Gastroesophageal sphincter (tissue), 3 donors: ENCODE data around the gene CMIP.

Experiments
- EP300 ChIP-seq: sonication (generic); formaldehyde crosslinking; IDR thresholded peaks from one replicate; pipeline ENCODE4 v1.6.1; 2017; ENCODE audit warnings: antibody characterized with exemption, mild to moderate bottlenecking
- POLR2A ChIP-seq, 2 donors: fragments of 450-650 bp; IDR thresholded peaks; one replicate each; pipeline ENCODE4 v1.6.1; 2017; ENCODE audit warnings: antibody characterized with exemption in 2 of 2, mild to moderate bottlenecking in 2 of 2, moderate library complexity in 1 of 2
- POLR2AphosphoS5 ChIP-seq: sonication (generic); formaldehyde crosslinking; IDR thresholded peaks from one replicate; pipeline ENCODE4 v1.6.1; 2017; ENCODE audit warnings: antibody characterized with exemption
- TF ChIP-seq, protein P1 (sequence below), 4 experiments: fragments of 200-600 bp in 2 of 4; fragments of 450-650 bp in 2 of 4; sonication (generic) in 1 of 4; IDR thresholded peaks; one replicate each; pipeline ENCODE4 v1.5.1; 2017 to 2019; ENCODE audit warnings: antibody characterized with exemption in 4 of 4, mild to moderate bottlenecking in 2 of 4, moderate library complexity in 2 of 4

DNA sequence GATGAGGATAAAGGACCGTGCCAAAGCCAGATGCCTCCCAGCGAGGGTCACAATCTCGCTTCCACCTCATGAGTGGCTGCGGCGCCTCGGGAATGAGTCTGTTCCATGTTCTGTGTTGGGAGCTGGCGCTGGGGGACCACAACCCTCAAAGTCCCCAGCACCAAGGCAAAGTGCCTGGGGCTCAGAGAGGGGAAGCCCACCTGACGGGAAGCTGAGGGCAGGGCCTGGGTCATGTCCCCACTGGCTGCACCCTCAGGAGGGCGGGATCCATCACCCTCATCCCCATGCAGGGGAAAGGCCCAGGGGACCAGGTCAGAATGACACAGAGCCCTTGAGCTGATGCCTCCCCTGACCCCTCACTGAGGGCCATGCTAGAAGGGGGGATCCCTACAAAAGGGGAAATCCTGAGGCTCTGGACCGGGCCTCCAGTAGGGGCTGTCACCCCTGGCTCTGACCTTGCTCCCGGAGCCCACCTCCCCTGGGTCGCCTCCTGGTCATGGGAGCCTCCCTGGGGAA is 183.2 kb downstream of the CMIP start:
- TF ChIP-seq POLR2A (IDR thresholded peaks at IDR 0.05) = no peak
- TF ChIP-seq, protein P1, sequence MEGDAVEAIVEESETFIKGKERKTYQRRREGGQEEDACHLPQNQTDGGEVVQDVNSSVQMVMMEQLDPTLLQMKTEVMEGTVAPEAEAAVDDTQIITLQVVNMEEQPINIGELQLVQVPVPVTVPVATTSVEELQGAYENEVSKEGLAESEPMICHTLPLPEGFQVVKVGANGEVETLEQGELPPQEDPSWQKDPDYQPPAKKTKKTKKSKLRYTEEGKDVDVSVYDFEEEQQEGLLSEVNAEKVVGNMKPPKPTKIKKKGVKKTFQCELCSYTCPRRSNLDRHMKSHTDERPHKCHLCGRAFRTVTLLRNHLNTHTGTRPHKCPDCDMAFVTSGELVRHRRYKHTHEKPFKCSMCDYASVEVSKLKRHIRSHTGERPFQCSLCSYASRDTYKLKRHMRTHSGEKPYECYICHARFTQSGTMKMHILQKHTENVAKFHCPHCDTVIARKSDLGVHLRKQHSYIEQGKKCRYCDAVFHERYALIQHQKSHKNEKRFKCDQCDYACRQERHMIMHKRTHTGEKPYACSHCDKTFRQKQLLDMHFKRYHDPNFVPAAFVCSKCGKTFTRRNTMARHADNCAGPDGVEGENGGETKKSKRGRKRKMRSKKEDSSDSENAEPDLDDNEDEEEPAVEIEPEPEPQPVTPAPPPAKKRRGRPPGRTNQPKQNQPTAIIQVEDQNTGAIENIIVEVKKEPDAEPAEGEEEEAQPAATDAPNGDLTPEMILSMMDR (IDR thresholded peaks at IDR 0.05) = no peak
- no peak for TF ChIP-seq POLR2AphosphoS5
- TF ChIP-seq EP300 = no peak
